NCI-H446 (cell line): ENCODE measurements around the gene LRRC1.

ENCODE experiments used
- DNase-seq, 2 experiments: peaks; one replicate each; lab custom pipeline; 2025; lab: John Stamatoyannopoulos, UW

Gene LRRC1

GRCh38 chr6:53924821-53925422, 130.1 kb downstream of the LRRC1 start:
- DNase-seq: no peak

- DNase-seq: no peak
Observed at GRCh38 chr6:53925891-53926290, 131.1 kb downstream of the LRRC1 start.

GRCh38 chr6:53926505-53926904, 131.7 kb downstream of the LRRC1 start:
- no peak for DNase-seq

- DNase-seq: peak in 1 of 2 experiments; percentile 48
Observed at GRCh38 chr6:53928641-53929040, 133.8 kb downstream of the LRRC1 start.

- peak in 1 of 2 experiments; percentile 48 for DNase-seq
Observed at GRCh38 chr6:53929041-53929820, 134.4 kb downstream of the LRRC1 start.

GRCh38 chr6:53929821-53930120, 135.0 kb downstream of the LRRC1 start:
- DNase-seq: no peak

GRCh38 chr6:53930330-53930729, 135.5 kb downstream of the LRRC1 start:
- no peak for DNase-seq

- DNase-seq: no peak
Observed at GRCh38 chr6:53931086-53931485, 136.3 kb downstream of the LRRC1 start.

- DNase-seq: no peak
Observed at GRCh38 chr6:53932516-53932915, 137.7 kb downstream of the LRRC1 start.

GRCh38 chr6:53934023-53934422, 139.2 kb downstream of the LRRC1 start:
- no peak for DNase-seq

GRCh38 chr6:53937461-53937860, 142.7 kb downstream of the LRRC1 start:
- DNase-seq: no peak

- DNase-seq: no peak
Observed at GRCh38 chr6:53938810-53939209, 144.0 kb downstream of the LRRC1 start.

- DNase-seq: no peak
Observed at GRCh38 chr6:53939830-53940229, 145.0 kb downstream of the LRRC1 start.

GRCh38 chr6:53943395-53943794, 148.6 kb downstream of the LRRC1 start:
- peak; percentile 51 to 81 for DNase-seq

GRCh38 chr6:53944091-53944490, 149.3 kb downstream of the LRRC1 start:
- DNase-seq: peak in 1 of 2 experiments; percentile 29

- no peak for DNase-seq
Observed at GRCh38 chr6:53944543-53944942, 149.7 kb downstream of the LRRC1 start.

GRCh38 chr6:53945765-53946407, 151.1 kb downstream of the LRRC1 start:
- no peak for DNase-seq

GRCh38 chr6:53947780-53948179, 153.0 kb downstream of the LRRC1 start:
- no peak for DNase-seq

- DNase-seq: no peak
Observed at GRCh38 chr6:53951383-53951782, 156.6 kb downstream of the LRRC1 start.

GRCh38 chr6:53956068-53956711, 161.4 kb downstream of the LRRC1 start:
- DNase-seq: peak; percentile 87 to 92

GRCh38 chr6:53956804-53957203, 162.0 kb downstream of the LRRC1 start:
- DNase-seq: no peak

GRCh38 chr6:53959717-53960116, 164.9 kb downstream of the LRRC1 start:
- DNase-seq: no peak

GRCh38 chr6:53960311-53960710, 165.5 kb downstream of the LRRC1 start:
- no peak for DNase-seq
